HTERT RPE-1 (cell line): ENCODE results near the gene DST.

Source experiments
- in situ Hi-C: fragments of 300-500 bp; cut with MboI; formaldehyde crosslinking; loops from 4 replicates; pipeline ENCODE4 v1.14.3; 2020; ENCODE audit warnings: low sequenced_read_pairs

Gene DST

DNA sequence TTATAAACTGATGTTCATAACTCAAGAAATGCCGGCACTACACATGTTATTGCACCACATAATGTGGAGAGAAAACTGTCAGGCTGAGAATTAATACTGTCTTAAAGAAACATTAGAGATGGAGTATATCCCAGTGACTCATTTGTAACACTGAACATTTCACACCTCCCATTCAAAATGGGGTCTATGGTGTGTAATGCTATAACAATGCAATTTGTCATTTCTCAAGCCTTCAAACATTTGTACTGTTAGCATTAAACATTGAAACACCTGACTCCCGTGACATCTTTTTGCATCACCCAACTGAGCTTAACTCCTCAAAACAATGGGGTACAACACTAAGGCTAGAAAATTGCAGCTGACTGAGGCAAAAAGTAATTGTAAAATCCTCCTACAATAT is 151.7 kb downstream of the DST start:
- in situ Hi-C loops: no loop called here

DNA sequence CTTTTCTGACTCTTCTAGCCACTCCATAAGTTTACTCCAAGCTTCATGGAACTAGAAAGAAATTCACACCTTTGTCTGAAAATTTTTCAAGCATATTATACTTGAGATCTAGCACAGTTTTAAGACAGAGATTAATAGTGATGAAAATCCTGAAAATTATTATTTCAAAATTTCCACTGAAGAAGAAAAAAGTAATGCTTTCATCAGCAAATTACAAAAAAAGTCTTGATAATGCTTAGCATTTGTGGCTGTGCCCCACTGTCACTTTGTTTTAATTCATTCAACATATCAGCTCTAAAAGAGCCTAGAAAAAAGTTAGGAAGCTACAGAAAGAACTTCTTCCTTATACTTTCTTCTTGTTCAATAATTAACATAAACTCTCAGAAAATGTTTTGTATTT is 153.1 kb downstream of the DST start:
- in situ Hi-C loops: no loop called here

DNA sequence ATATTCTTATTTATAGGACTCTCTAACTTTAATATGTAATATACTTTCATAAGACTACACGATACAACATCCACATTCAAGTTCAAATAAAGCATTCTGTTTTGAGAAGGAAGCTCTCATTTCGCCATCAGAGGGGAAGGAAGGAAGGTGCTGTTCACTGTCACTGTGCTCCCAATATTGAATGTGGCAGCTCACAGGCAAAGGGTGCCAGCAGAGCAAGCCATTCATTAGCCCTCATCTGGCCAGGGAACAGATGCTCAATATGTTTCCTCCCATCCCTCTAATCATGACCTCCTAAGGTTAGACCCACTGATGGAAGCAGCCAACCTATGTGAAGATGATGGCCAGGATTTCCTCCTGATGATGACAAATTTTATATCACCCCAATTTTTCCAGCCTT is 154.4 kb downstream of the DST start:
- in situ Hi-C loops: no loop called here

DNA sequence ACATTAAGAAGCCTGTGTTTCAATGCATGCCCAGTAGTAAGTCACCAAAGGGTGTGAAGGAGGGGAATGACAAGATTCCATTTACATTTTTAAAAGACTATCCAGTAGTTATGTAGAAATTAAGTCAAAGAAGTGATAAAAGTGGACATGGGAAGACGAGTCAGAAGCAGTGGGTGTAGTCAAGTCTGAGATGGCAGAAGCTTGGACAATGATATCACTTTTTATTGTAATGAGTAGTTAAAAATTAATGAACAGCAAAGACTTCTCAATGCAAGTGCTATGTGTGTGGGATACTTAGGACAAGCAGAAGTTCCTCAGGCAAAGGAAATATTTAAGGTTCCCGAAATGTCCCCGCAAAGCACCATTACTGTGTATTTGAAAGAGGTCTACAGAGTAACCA is 156.0 kb downstream of the DST start:
- in situ Hi-C loops: no loop called here

DNA sequence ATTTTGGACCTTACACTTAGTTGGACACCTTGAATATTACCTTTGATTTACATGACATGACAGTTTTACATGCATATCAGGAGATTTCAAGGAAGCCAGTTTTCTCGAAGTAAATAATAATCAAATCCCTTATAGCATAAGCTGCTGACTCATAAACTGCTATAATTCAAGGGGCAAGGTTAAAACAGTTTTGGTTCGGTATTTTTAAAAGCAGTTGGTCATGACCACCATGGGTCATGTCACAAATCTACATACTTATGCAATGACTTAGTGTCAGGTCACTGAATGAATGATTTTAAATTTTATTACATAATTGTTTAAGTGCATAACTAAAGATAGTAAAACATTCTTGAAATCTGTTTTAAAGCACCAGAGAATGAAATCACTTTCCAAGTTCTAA is 158.0 kb downstream of the DST start:
- in situ Hi-C loops: no loop called here

DNA sequence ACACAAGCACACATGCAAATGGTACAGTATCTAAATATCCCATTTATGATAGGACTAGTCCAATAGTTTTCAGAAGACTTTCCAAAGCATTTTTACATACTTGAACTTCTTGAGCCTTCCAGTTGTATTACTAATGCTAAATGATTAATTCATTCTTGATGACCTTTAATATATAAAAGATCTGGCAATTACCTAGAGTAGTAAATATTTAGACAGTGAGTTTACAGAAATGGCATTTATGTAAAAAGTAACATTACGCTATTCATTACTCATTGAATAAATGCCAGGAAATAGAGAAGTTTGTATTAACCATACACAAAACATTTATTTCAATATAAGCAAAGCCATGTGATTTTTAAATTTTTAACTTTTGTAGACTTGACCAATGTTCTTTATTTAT is 158.8 kb downstream of the DST start:
- in situ Hi-C loops: no loop called here

DNA sequence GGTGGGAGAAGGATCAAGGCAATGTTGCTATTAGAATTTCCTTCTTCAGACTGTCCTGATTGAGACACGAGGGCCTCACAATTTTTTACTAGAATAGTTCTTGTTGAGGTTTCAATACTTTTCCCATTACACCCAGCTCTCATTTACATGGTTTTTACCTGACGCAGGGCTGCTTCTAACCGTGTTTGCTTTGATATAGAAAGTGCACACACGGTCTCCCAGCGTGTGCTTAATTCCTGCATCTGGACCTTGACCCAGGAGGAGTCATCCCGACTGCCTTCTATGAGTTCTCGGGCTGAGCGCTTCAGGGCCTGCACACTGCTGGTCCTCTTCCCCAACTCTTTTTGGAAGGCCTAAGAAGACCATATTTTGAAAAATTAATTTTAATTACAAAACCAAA is 160.2 kb downstream of the DST start:
- in situ Hi-C loops: no loop called here

DNA sequence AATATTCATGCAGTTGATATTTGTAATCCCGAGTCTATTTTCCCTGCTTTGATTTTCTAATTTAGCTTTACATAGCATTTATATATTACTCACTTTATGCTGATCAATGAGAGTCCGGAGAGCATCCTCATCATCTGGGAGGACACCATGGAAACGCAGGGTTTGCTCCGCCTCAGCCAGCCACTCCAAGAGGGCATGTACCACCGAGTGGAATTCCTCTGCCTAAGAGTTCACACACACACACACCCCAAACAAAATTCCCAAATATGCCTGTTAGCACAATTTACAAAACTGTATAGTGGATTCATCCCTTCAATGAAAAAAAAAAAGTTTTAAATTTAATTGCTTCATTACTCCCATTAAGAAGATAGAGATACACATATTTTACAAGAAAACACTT is 160.7 kb downstream of the DST start:
- in situ Hi-C loops: no loop called here

DNA sequence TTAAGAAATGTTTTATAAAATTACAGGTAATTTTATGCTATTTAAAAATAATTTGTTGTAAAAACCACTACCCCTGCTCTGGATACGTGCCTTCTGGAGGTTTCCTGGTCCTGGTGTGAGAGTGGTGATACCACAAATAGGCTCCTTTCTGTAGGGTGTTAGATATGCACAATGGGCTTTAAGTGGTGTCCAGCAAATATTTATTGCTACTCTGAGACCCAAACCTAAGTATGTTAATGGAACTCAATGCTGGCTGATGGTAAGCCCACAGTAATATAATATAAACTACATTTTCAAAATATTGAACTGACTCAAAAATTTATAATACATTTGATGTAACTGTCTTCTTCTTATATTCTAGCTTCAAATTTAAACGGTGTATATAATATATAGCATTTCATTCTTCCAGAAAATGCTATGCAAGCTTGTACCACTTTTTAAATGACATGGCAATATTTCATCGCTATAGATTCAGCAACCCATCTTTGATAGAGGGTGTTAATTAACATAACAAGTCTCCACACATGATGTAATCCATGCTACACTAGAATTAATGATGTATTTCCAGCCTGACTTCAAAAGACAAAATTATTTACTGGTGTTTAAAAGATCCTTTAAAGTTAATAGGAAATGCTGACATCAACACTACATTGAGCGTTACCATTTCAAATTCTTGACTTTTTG is 161.9 kb downstream of the DST start:
- in situ Hi-C loops: no loop called here

DNA sequence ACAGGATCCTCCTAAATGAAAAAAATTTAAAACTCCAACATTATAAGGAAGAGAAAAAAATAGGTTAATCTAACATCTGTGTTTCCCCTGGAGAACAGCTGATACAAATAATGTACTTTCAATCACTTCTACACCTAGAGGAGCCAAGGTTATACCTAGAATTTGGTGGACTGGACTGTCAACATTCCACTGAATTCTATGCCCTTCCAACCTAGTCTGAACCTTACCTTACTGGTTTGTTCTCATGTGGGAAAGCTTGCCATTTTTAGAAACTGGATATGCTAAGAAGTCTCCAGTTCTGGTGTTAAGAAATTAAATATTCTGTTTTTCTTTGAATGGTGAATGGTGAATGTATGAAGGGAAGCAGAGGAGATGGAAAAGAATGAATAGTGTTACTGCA is 162.4 kb downstream of the DST start:
- in situ Hi-C loops: no loop called here

DNA sequence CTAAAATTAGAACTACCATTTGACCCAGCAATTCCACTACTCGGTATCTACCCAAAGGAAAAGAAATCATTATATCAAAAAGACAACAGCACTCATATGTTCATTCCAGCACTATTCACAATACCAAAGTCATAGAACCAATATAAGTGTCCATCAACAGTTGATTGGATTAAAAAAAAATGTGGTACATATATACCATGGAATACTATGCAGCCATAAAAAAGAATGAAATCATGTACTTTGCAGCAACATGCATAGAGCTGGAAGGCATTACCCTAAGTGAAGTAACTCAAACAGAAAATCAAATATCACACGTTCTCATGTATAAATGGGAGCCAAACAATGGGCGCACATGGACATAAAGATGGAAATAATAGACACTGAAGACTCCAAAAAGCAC is 163.3 kb downstream of the DST start:
- in situ Hi-C loops: no loop called here

DNA sequence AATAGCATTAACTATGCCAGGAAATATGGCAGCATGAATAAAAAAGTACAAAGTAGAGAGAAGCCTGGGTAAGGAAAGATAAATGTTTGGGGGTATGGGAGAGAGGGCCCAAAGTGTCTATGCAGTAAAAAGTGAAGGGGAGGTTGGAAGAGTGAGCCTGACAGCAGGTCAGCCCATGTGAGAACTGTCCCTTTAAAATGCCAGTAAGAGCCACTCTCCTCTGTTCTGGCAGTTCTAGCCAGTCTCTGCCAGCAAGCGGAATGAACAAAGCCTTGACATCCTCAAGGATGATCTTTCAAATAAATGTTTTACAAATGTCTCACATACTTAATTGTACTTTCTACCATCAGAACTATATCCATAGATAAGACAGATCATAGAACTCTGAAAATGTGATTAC is 164.5 kb downstream of the DST start:
- in situ Hi-C loops: no loop called here

DNA sequence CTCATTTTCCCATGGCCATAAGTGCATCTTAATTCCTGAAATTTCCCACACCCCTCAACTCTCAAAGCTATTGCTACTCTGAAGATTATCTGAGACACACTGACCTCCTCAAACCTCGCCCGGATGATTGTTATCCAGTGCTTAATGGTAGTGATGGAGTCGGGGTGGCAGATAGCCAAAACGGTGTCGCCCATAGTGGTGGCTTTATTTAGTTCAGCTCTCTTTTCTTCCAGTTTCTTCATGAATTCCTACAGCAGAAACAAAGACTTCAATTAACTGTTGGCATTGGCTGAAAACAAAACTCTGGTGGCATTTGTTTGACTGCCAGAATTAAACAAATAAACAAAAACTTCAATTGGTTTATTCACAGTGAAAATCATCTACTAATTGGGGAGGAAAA is 165.4 kb downstream of the DST start:
- in situ Hi-C loops: no loop called here

DNA sequence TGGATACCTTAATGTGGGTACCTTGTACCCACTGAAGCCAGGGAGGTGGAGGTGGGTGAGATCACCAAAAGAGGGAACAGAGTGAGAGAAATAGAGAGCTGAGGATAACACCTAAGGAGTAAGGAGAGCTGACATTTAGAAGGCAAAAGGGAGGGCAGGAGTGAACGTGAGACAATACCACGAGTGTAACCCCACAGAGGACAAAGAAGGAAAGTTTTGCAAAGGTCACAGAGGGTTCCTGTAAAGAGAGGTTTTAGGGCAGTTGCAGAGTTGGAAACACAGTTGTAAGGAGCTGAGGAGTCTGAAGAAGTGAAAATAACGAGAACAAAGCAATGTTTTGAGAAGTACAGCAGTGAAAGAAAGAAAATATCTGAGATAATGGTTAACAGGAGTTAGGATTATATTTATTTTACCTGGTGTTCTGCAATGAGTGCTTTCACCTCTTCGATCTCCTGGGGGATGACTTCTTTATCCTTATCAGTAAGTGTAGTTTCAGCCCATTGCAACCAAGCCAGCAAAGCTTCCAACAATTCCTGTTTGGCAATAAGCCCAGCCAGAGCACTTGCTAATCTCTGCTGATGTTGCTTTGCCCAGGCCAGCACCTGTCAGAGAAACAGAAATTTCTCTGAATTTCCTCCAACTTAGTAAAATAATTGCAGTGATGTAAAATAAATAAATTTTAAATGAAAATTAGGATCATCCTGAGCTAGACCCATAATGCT is 166.8 kb downstream of the DST start:
- in situ Hi-C loops: no loop called here

DNA sequence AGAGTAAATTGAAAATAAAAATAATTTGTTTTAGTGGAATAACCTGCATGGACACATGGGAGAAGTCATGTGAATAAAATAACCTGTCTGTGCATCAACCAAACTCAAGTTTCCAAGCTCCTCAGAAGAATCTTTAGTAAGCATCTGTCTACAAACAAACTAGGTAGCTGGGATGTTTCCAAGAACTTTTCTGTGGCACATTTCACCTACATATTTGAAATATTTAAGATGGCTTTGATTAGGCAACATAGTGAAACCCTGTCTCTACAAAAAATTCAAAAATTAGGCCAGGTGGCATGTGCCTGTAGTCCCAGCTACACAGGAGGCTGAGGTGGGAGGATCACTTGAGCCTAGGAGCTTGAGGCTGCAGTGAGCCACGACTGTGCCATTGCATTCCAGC is 168.2 kb downstream of the DST start:
- in situ Hi-C loops: no loop called here

DNA sequence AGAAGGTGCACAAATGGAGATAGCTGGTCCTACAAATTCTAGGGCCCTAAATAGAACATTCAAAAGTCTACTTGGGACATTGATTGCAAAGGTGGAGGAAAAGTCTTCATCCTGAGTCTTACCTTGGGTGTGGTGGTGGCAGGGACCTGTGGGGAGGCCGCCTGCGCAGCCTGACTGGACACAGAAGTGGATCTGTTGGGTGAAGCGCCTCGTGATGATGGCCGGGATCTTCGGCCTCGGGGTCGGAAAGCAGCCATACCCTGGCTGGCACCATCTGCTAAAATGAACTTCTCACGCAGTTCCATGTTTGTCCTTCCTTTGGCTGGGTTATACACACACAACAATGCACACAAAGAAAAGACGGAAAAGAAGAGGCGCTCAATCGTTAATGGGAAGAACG is 179.2 kb downstream of the DST start:
- in situ Hi-C loops: no loop called here

DNA sequence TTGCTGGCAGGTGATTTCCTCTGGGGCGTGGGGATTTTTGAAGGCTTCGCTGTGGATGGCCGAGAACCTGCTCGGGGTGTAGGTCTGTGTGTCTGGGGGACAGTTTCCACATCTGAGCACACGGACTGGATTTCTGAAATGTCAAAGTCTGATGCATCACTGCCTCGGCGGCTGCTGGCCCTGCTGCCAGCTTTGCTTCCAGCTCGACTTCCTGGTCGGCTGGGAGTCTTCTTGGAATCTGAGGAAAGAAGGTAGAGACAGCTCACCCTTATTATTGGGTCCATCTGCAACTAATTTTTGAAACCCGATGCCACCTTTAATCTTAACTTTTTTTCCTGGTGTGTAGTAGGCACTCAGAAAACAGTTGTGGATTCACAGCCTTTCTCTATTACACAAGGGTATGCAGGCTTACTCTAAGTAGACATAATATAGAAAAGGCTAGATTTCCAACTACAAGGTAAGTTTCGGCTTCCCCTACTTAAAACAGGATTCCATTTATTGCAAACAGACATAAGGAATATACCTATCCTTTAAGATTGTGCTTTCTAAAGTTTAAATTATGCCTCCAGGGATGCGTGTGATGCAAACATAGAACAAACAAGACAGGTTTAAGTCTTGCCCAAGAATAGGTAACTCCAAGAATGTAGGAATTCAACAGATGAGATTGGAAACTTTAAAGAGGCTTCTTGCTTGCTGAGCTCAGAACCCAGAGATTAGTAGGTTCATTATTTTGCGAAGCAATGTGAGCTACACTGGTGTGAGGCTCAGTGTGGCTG is 183.5 kb downstream of the DST start:
- in situ Hi-C loops: no loop called here

DNA sequence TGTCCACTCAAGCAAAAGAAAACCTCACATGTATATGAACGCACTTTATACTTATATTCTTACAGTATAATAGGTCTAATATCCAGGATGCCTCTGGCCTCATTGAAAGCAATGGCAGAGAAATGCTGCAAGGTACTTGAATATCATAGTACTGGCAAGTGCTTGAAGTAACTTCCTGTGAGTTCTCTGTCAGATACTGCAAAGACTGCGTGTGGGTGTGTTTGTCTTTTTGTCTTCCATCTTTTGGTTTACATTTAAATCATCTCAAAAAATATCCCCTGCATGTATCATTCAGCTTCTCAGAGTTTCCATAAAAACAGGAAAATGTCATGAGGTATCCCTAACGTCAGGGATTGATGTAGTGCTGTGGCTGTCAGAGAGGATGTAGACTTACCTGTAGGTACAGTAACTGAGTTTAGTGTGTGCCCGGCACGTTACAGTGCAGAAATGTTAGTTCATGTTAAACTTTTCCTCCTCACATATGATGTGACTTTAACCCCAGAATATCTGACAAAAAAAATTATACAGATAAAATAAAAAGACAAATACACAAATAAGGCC is 184.3 kb downstream of the DST start:
- in situ Hi-C loops: no loop called here

DNA sequence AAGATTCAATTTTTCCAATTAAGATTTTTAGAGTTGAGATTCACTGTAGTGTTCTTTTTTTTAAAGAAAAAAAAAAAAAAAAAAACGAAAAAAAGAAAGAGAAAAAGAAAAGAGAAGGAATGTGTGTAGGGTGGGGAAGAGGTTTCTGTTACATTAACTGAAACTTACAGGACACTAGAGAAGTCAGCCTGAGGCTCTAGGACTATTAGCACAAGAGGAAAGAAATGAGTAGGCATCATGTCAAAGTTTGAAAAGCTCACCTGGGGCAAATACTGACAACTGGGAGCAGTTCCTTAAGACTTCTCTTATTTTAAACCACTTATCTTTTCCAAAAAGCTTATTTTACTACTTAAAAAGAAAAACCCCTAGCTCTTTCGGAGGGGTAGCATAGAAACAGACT is 185.9 kb downstream of the DST start:
- in situ Hi-C loops: no loop called here

DNA sequence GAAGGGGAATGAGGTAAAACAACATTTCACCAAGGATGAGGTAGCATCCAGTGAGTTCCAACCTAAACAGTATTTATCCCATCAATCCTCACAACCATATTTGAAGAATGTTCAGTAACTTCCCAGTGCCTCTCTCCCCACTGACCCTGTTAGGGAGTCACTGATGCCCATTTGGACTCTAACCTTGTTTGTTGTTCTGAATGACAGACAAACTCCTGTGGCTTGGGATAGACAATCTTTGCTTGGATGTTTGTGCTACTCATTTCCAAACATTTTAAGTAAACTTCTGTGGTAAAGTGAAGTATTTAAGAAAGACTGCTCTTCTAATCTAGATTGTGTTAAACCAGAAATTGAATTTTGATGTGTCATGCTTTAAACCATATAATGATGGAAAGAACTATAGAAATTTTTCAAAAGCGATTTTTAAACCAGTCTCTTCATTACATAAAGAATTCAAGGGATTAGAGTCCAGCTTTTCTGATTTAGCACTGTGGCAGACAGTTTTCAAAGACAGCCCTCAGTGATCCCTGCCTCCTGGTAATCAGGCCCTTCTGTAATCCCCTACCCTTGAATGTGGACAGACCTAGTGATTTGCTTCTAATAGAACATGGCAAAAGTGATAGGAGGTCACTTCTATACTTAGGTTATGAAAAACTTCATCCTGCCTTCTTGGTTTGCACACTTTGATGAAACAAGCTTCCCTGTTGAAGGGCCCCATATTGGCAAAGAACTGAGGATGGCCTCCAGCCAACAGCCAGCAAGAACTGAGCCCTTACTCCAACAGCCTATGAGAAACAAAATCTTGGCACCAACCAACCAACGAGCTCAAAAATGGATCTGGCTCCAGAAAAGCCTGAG is 191.6 kb downstream of the DST start:
- in situ Hi-C loops: no loop called here

DNA sequence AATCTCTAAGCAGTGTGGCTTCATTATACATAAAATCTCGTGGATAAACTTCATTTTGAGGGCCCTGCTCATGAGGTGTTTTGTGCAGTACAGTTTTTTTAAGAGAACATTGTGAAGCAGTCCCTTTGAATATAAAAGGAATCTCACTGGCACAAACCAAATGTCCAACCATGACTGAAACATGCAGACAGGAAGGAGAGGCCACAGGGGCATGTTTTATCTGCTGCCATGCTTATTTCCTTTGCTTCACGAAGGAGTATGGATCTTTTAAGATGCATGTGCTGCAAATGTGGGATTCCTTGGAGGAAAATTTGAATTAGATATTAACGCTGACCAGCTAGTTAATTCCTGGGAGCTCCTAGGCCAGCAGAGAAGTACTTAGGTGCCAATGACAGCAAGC is 192.3 kb downstream of the DST start:
- in situ Hi-C loops: no loop called here
